HepG2 (cell line): ENCODE measurements around the gene ZNF783. TPM values are rescaled to one million over a fixed set of nuclear protein-coding genes. Genes with fewer than 3 reads are reported as not detected.
A peak's percentile ranks its signal among the peaks of the same experiment; 100 is the strongest.

Experiments used
- CEBPG ChIP-seq: IDR thresholded peaks from 2 replicates; pipeline ENCODE4 v1.6.1; 2016
- GATAD2A ChIP-seq: IDR thresholded peaks from 2 replicates; pipeline ENCODE4 v1.6.1; 2016
- HNF4A ChIP-seq: sonication (generic); formaldehyde crosslinking; IDR thresholded peaks from 2 replicates; pipeline ENCODE4 v1.4.0; 2020; ENCODE audit warnings: missing genetic modification reagents
- TBP ChIP-seq: sonication (generic); formaldehyde crosslinking; IDR thresholded peaks from 2 replicates; pipeline ENCODE4 v1.5.0; 2020; ENCODE audit warnings: missing genetic modification reagents
- ZFX ChIP-seq: sonication (generic); formaldehyde crosslinking; IDR thresholded peaks from 2 replicates; pipeline ENCODE4 v1.4.0; 2020; ENCODE audit warnings: mild to moderate bottlenecking, low read depth, missing genetic modification reagents, moderate library complexity
- polyA plus RNA-seq, 8 experiments: library from polyadenylated mRNA; depleted of rRNA in 3 of 8; stranded (reverse) in 7 of 8; unstranded in 1 of 8; fragments of >200 nt; fragmentation: Illumina TruSeq in 4 of 8; extraction: Trizol in 4 of 8; gene quantifications; 2 replicates each; pipeline versions ENCODE4 v1.2.1 to v1.2.3, GENCODE V29; 2011 to 2016; ENCODE audit warnings: low read depth in 4 of 8, missing spikeins in 1 of 8, mixed read lengths in 1 of 8; ENCODE audit not compliant: insufficient read depth in 1 of 8
- total RNA-seq, 5 experiments: library from RNA; depleted of rRNA; stranded (reverse); fragments of >200 nt; fragmentation: Illumina TruSeq; extraction: Trizol; gene quantifications; 2 replicates each; pipeline ENCODE4 v1.2.3, GENCODE V29; 2016; ENCODE audit warnings: low read depth in 1 of 5
- TF ChIP-seq, protein P1 (sequence below), 2 experiments: sonication (generic) in 1 of 2; formaldehyde crosslinking in 1 of 2; IDR thresholded peaks; 2 replicates each; pipeline versions ENCODE4 v1.4.0 to v1.6.1; 2016 to 2020; ENCODE audit warnings: borderline replicate concordance in 1 of 2, low read depth in 1 of 2, mild to moderate bottlenecking in 1 of 2, missing genetic modification reagents in 1 of 2
- TF ChIP-seq, protein P2 (sequence below): sonication (generic); formaldehyde crosslinking; conservative IDR thresholded peaks from 2 replicates; pipeline ENCODE4 v1.4.0; 2020; ENCODE audit warnings: mild to moderate bottlenecking, missing genetic modification reagents, moderate library complexity

ZNF783 gene
- total and polyA plus RNA-seq, 2 of the 13 experiments (the other 11 are each of a cell fraction or from before 2014, with no cell fraction given) = 4.1 to 5.2 TPM

DNA sequence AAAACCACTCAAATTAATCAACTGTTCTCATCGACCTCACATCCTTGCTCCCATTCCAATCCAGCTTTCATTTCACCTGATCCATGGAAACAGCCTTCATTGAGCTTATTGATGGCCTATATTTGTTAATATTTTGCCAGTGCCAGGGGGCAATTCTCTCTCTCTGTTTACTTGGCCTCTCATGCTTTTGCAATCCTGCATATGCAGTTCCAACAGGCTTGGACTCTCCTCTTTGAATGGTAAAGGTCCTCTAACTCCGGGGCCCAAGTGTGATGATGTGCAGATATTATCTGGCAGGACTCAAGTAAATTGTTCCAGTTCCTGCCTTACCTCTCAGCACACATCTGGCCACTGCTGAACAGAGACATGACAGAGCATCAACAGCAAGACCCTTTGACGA lies 67.3 kb downstream of the ZNF783 start (continued):
- TF ChIP-seq, protein P1, sequence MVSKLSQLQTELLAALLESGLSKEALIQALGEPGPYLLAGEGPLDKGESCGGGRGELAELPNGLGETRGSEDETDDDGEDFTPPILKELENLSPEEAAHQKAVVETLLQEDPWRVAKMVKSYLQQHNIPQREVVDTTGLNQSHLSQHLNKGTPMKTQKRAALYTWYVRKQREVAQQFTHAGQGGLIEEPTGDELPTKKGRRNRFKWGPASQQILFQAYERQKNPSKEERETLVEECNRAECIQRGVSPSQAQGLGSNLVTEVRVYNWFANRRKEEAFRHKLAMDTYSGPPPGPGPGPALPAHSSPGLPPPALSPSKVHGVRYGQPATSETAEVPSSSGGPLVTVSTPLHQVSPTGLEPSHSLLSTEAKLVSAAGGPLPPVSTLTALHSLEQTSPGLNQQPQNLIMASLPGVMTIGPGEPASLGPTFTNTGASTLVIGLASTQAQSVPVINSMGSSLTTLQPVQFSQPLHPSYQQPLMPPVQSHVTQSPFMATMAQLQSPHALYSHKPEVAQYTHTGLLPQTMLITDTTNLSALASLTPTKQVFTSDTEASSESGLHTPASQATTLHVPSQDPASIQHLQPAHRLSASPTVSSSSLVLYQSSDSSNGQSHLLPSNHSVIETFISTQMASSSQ (IDR thresholded peaks at IDR 0.05; ENCODE audit: low read depth) = peak; percentile 63; the same call in 1 of the 2 replicates
- TF ChIP-seq, protein P1 (CRISPR knock-in tag; IDR thresholded peaks at IDR 0.05; ENCODE audit: borderline replicate concordance) = no peak; the same call in 1 of the 2 replicates
- TF ChIP-seq GATAD2A (CRISPR knock-in tag) (peak; percentile 53; the same call in 1 of the 2 replicates), CEBPG (CRISPR knock-in tag) (peak; percentile 76), TBP (CRISPR knock-in tag) (no peak), HNF4A (CRISPR knock-in tag) (peak; percentile 78), ZFX (CRISPR knock-in tag) (0 out of 2 replicates have a peak, but pooled peaks have one; percentile 15)
- TF ChIP-seq, protein P2, sequence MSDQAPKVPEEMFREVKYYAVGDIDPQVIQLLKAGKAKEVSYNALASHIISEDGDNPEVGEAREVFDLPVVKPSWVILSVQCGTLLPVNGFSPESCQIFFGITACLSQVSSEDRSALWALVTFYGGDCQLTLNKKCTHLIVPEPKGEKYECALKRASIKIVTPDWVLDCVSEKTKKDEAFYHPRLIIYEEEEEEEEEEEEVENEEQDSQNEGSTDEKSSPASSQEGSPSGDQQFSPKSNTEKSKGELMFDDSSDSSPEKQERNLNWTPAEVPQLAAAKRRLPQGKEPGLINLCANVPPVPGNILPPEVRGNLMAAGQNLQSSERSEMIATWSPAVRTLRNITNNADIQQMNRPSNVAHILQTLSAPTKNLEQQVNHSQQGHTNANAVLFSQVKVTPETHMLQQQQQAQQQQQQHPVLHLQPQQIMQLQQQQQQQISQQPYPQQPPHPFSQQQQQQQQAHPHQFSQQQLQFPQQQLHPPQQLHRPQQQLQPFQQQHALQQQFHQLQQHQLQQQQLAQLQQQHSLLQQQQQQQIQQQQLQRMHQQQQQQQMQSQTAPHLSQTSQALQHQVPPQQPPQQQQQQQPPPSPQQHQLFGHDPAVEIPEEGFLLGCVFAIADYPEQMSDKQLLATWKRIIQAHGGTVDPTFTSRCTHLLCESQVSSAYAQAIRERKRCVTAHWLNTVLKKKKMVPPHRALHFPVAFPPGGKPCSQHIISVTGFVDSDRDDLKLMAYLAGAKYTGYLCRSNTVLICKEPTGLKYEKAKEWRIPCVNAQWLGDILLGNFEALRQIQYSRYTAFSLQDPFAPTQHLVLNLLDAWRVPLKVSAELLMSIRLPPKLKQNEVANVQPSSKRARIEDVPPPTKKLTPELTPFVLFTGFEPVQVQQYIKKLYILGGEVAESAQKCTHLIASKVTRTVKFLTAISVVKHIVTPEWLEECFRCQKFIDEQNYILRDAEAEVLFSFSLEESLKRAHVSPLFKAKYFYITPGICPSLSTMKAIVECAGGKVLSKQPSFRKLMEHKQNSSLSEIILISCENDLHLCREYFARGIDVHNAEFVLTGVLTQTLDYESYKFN (CRISPR knock-in tag) = peak; percentile 81
